Measurements from ENCODE around the gene CRYBG1. TPM values are rescaled to one million over a fixed set of nuclear protein-coding genes. Genes with fewer than 3 reads are reported as not detected.

Gene CRYBG1
- total and polyA plus RNA-seq, 2 donors (not counting 1 experiment from before 2014, with no cell fraction given): 9.6 to 47.0 TPM

- Mint-ChIP-seq H3K9me3 (ENCODE audit: insufficient read depth) (no peaks in the 10 kb centered on the region), H3K27me3 (peaks cover 10% of the 10 kb centered on the region), H3K4me3 (no peak overlapping the region), H3K4me1 (peaks cover 3% of the 10 kb centered on the region), H3K27ac (no peak overlapping the region)
- no peak for TF ChIP-seq CTCF (IDR thresholded peaks at IDR 0.05)
- TF ChIP-seq EZH2 (IDR thresholded peaks at IDR 0.05; ENCODE audit: borderline replicate concordance, insufficient read depth, low read depth, low read length, poor library complexity, severe bottlenecking): no peak
- no peaks in the 10 kb centered on the region for H3K36me3 ChIP-seq (replicated peaks in 1 of 2; ENCODE audit: control extremely low read depth in 1 of 2, control insufficient read depth in 1 of 2, extremely low read depth in 1 of 2, insufficient read depth in 2 of 2, low read length in 1 of 2)
- WGBS (ENCODE audit: insufficient coverage): 83% methylated on average over 6 of the region's 6 CpGs
- no peaks in the 10 kb centered on the region for H4K20me1 ChIP-seq (ENCODE audit: control insufficient read depth, insufficient read depth, low read length, poor library complexity, severe bottlenecking)
- H3K9ac ChIP-seq (ENCODE audit: low read length): no peak overlapping the region
- H3K27ac ChIP-seq (ENCODE audit: low read length in 2 of 2): no peak overlapping the region
- H3K9me3 ChIP-seq (ENCODE audit: control extremely low read depth in 1 of 3, control insufficient read depth in 2 of 3, insufficient read depth in 1 of 3, low read length in 2 of 3): no peaks in the 10 kb centered on the region
- POLR2A ChIA-PET: no interaction called here
- no peaks in the 10 kb centered on the region for H3K79me2 ChIP-seq (ENCODE audit: control insufficient read depth, insufficient read depth, low read length)
- H3K4me1 ChIP-seq (ENCODE audit: control insufficient read depth in 2 of 2, insufficient read depth in 2 of 2, low read length in 2 of 2): no peaks in the 10 kb centered on the region
- no peak overlapping the region for H3K4me2 ChIP-seq (replicated peaks; ENCODE audit: low read depth, low read length, poor library complexity, severe bottlenecking)
- ATAC-seq (ENCODE audit: low read depth) (no peak), DNase-seq (no peak)
- CTCF ChIA-PET: no interaction called here
- no peak overlapping the region for H3K4me3 ChIP-seq (ENCODE audit: control extremely low read depth in 1 of 5, extremely low read depth in 1 of 5, insufficient read depth in 1 of 5, low read depth in 2 of 5, low read length in 4 of 5)
- intact Hi-C loops (cut with micrococcal nuclease): no loop called here
- H3K27me3 ChIP-seq (replicated peaks in 1 of 4; ENCODE audit: control extremely low read depth in 1 of 4, control insufficient read depth in 3 of 4, insufficient read depth in 4 of 4, low read length in 3 of 4): no peaks in the 10 kb centered on the region
- no peak overlapping the region for H2AFZ ChIP-seq (ENCODE audit: insufficient read depth, low read depth, low read length, poor library complexity, severe bottlenecking)
These were observed 25.0 kb downstream of the CRYBG1 start for GRCh38 chr6:106385530-106385929.

GRCh38 chr6:106387875-106388274, 27.4 kb downstream of the CRYBG1 start:
- no peaks in the 10 kb centered on the region for H3K36me3 ChIP-seq (replicated peaks in 1 of 2; ENCODE audit: control extremely low read depth in 1 of 2, control insufficient read depth in 1 of 2, extremely low read depth in 1 of 2, insufficient read depth in 2 of 2, low read length in 1 of 2)
- TF ChIP-seq CTCF (IDR thresholded peaks at IDR 0.05) (no peak), EZH2 (IDR thresholded peaks at IDR 0.05; ENCODE audit: borderline replicate concordance, insufficient read depth, low read depth, low read length, poor library complexity, severe bottlenecking) (no peak)
- no peak overlapping the region for H3K9ac ChIP-seq (ENCODE audit: low read length)
- Mint-ChIP-seq H3K4me3 (no peak overlapping the region), H3K27me3 (peaks cover 16% of the 10 kb centered on the region), H3K9me3 (ENCODE audit: insufficient read depth) (no peaks in the 10 kb centered on the region), H3K4me1 (no peaks in the 10 kb centered on the region), H3K27ac (no peak overlapping the region)
- no peak for ATAC-seq (ENCODE audit: low read depth)
- no peaks in the 10 kb centered on the region for H3K79me2 ChIP-seq (ENCODE audit: control insufficient read depth, insufficient read depth, low read length)
- no peaks in the 10 kb centered on the region for H3K9me3 ChIP-seq (ENCODE audit: control extremely low read depth in 1 of 3, control insufficient read depth in 2 of 3, insufficient read depth in 1 of 3, low read length in 2 of 3)
- ChIA-PET CTCF (no interaction called here), POLR2A (no interaction called here)
- H3K4me2 ChIP-seq (replicated peaks; ENCODE audit: low read depth, low read length, poor library complexity, severe bottlenecking): no peak overlapping the region
- intact Hi-C loops (cut with micrococcal nuclease): no loop called here
- no peak overlapping the region for H2AFZ ChIP-seq (ENCODE audit: insufficient read depth, low read depth, low read length, poor library complexity, severe bottlenecking)
- H3K4me3 ChIP-seq (ENCODE audit: control extremely low read depth in 1 of 5, extremely low read depth in 1 of 5, insufficient read depth in 1 of 5, low read depth in 2 of 5, low read length in 4 of 5): no peak overlapping the region
- peaks cover 0 to 8% (median 0%) of the 10 kb centered on the region in 4 experiments for H3K27me3 ChIP-seq (replicated peaks in 1 of 4; ENCODE audit: control extremely low read depth in 1 of 4, control insufficient read depth in 3 of 4, insufficient read depth in 4 of 4, low read length in 3 of 4)
- WGBS (ENCODE audit: insufficient coverage): 100% methylated on average over 2 of the region's 3 CpGs
- no peak for DNase-seq
- no peaks in the 10 kb centered on the region for H4K20me1 ChIP-seq (ENCODE audit: control insufficient read depth, insufficient read depth, low read length, poor library complexity, severe bottlenecking)
- no peak overlapping the region for H3K27ac ChIP-seq (ENCODE audit: low read length in 2 of 2)
- no peaks in the 10 kb centered on the region for H3K4me1 ChIP-seq (ENCODE audit: control insufficient read depth in 2 of 2, insufficient read depth in 2 of 2, low read length in 2 of 2)

Data from B cell (primary cell).